Measurements from ENCODE around the gene MRTFA. TPM values are rescaled to one million over a fixed set of nuclear protein-coding genes. Genes with fewer than 3 reads are reported as not detected.

The MRTFA gene
- total RNA-seq, 1 donor from 2014 or later: 48.9 TPM

- Mint-ChIP-seq H3K27me3 (ENCODE audit: low read depth) (no peaks in the 10 kb centered on the region), H3K4me1 (ENCODE audit: low read depth) (peaks cover 34% of the 10 kb centered on the region), H3K4me3 (ENCODE audit: low read depth) (no peak overlapping the region), H3K36me3 (ENCODE audit: low read depth) (peaks cover 33% of the 10 kb centered on the region), H3K9me3 (no peaks in the 10 kb centered on the region), H3K27ac (no peak overlapping the region)
- DNase-seq (ENCODE audit: low spot score): no peak
- intact Hi-C loops (cut with micrococcal nuclease): no loop called here
Measured at GRCh38 chr22:40434745-40435144, 201.8 kb downstream of the MRTFA start.

GRCh38 chr22:40434106-40434505 is 202.4 kb downstream of the MRTFA start:
- DNase-seq (ENCODE audit: low spot score): no peak
- H3K9me3 Mint-ChIP-seq: no peaks in the 10 kb centered on the region
- H3K27me3 Mint-ChIP-seq (ENCODE audit: low read depth): no peaks in the 10 kb centered on the region
- H3K4me1 Mint-ChIP-seq (ENCODE audit: low read depth): peaks cover 34% of the 10 kb centered on the region
- no peak overlapping the region for H3K4me3 Mint-ChIP-seq (ENCODE audit: low read depth)
- peak overlapping the region; percentile 55 for H3K27ac Mint-ChIP-seq
- peaks cover 36% of the 10 kb centered on the region for H3K36me3 Mint-ChIP-seq (ENCODE audit: low read depth)
- intact Hi-C loops (cut with micrococcal nuclease): no loop called here

- intact Hi-C loops (cut with micrococcal nuclease): no loop called here
Measured at GRCh38 chr22:40433416-40434090, 203.0 kb downstream of the MRTFA start.

GRCh38 chr22:40432625-40433024 is 203.9 kb downstream of the MRTFA start:
- intact Hi-C loops (cut with micrococcal nuclease): no loop called here
- DNase-seq (ENCODE audit: low spot score): no peak
- H3K27me3 Mint-ChIP-seq (ENCODE audit: low read depth): no peaks in the 10 kb centered on the region
- H3K4me1 Mint-ChIP-seq (ENCODE audit: low read depth): peaks cover 24% of the 10 kb centered on the region
- no peak overlapping the region for H3K27ac Mint-ChIP-seq
- no peak overlapping the region for H3K4me3 Mint-ChIP-seq (ENCODE audit: low read depth)
- H3K9me3 Mint-ChIP-seq: no peaks in the 10 kb centered on the region
- peaks cover 47% of the 10 kb centered on the region for H3K36me3 Mint-ChIP-seq (ENCODE audit: low read depth)

More at GRCh38 chr22:40433416-40434090, 203.0 kb downstream of the MRTFA start:
- Mint-ChIP-seq H3K4me3 (ENCODE audit: low read depth) (no peak overlapping the region), H3K27me3 (ENCODE audit: low read depth) (no peaks in the 10 kb centered on the region), H3K4me1 (ENCODE audit: low read depth) (peaks cover 30% of the 10 kb centered on the region), H3K27ac (no peak overlapping the region), H3K36me3 (ENCODE audit: low read depth) (peaks cover 42% of the 10 kb centered on the region), H3K9me3 (no peaks in the 10 kb centered on the region)
- no peak for DNase-seq (ENCODE audit: low spot score)

DNA sequence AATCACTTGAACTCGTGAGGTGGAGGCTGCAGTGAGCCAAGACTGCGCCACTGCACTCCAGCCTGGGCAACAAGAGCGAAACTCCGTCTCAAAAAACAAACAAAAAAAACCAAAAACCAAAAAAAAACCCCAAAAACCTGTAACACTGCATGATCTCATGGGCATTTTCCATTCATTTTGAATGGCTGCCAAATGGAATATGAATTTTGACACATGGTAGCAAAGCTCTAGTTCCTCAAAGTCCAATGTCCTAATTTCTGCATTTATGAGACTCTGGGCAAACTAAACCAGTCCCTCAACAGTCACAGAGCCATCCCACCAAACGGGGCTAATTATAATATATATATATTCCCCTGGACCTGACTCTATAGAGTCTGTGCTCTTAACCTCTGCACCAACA is 204.4 kb downstream of the MRTFA start:
- H3K27me3 Mint-ChIP-seq (ENCODE audit: low read depth): no peaks in the 10 kb centered on the region

DNA sequence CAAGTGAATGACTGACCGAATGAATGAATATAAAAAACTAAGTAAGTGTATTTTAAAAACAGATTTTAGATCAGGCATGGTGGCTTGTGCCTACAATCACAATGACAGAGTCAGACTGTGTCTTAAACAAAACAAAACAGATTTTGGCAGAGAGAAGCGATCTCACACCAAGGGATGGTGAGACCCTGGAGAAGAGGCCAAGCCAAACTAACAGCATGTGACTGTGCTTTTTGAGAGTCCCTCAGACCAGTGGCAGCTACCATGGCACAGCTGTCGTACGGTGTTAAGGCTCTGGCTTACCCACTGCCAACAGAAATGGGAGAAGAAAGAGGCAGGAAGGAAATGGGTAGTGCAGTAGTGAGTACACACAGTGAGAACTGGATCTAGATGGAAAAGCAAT is 205.5 kb downstream of the MRTFA start:
- intact Hi-C loops (cut with micrococcal nuclease): no loop called here
- Mint-ChIP-seq H3K9me3 (no peaks in the 10 kb centered on the region), H3K27me3 (ENCODE audit: low read depth) (no peaks in the 10 kb centered on the region), H3K27ac (no peak overlapping the region), H3K4me3 (ENCODE audit: low read depth) (no peak overlapping the region), H3K4me1 (ENCODE audit: low read depth) (peaks cover 10% of the 10 kb centered on the region), H3K36me3 (ENCODE audit: low read depth) (peaks cover 58% of the 10 kb centered on the region)
- DNase-seq (ENCODE audit: low spot score): no peak

More for the DNA sequence above, 204.4 kb downstream of the MRTFA start:
- intact Hi-C loops (cut with micrococcal nuclease): no loop called here
- H3K36me3 Mint-ChIP-seq (ENCODE audit: low read depth): peaks cover 51% of the 10 kb centered on the region
- H3K9me3 Mint-ChIP-seq: no peaks in the 10 kb centered on the region
- DNase-seq (ENCODE audit: low spot score): no peak
- no peak overlapping the region for H3K4me3 Mint-ChIP-seq (ENCODE audit: low read depth)
- H3K4me1 Mint-ChIP-seq (ENCODE audit: low read depth): peaks cover 22% of the 10 kb centered on the region
- no peak overlapping the region for H3K27ac Mint-ChIP-seq

- Mint-ChIP-seq H3K9me3 (no peaks in the 10 kb centered on the region), H3K27ac (no peak overlapping the region)
Measured at GRCh38 chr22:40429481-40429880, 207.0 kb downstream of the MRTFA start.

DNA sequence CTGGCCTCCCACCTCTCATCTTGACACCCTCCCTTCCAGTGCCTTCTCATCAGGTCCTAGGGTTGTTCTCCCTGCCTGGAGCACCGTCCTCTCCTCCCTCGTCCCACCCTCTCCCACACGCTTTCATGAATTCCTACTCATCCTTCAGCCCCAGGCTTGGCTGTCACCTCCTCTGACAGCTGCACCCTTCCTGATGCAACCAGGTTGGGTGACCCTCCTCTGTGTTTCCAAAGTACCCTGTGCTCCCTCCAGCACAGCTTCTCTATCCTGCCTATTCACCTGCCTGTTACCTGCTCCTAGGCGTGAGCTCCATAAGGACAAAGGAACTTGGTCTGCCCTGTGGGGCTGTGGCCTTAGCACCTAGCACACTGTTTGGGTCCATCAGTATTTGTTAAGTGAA is 207.7 kb downstream of the MRTFA start:
- Mint-ChIP-seq H3K9me3 (no peaks in the 10 kb centered on the region), H3K27ac (peak overlapping the region; percentile 42), H3K27me3 (ENCODE audit: low read depth) (no peaks in the 10 kb centered on the region), H3K36me3 (ENCODE audit: low read depth) (peaks cover 51% of the 10 kb centered on the region), H3K4me3 (ENCODE audit: low read depth) (no peak overlapping the region), H3K4me1 (ENCODE audit: low read depth) (peaks cover under 1% of the 10 kb centered on the region)
- no peak for DNase-seq (ENCODE audit: low spot score)
- intact Hi-C loops (cut with micrococcal nuclease): no loop called here

More at GRCh38 chr22:40429481-40429880, 207.0 kb downstream of the MRTFA start:
- intact Hi-C loops (cut with micrococcal nuclease): no loop called here
- no peak for DNase-seq (ENCODE audit: low spot score)
- H3K4me3 Mint-ChIP-seq (ENCODE audit: low read depth): no peak overlapping the region
- H3K27me3 Mint-ChIP-seq (ENCODE audit: low read depth): no peaks in the 10 kb centered on the region
- H3K36me3 Mint-ChIP-seq (ENCODE audit: low read depth): peaks cover 57% of the 10 kb centered on the region
- peaks cover 6% of the 10 kb centered on the region for H3K4me1 Mint-ChIP-seq (ENCODE audit: low read depth)

GRCh38 chr22:40426594-40427333 is 209.8 kb downstream of the MRTFA start:
- intact Hi-C loops (cut with micrococcal nuclease): no loop called here
- Mint-ChIP-seq H3K4me1 (ENCODE audit: low read depth) (peaks cover 3% of the 10 kb centered on the region), H3K36me3 (ENCODE audit: low read depth) (peaks cover 64% of the 10 kb centered on the region), H3K9me3 (no peaks in the 10 kb centered on the region), H3K27me3 (ENCODE audit: low read depth) (no peaks in the 10 kb centered on the region), H3K27ac (no peak overlapping the region), H3K4me3 (ENCODE audit: low read depth) (no peak overlapping the region)
- DNase-seq (ENCODE audit: low spot score): no peak

- Mint-ChIP-seq H3K27me3 (ENCODE audit: low read depth) (no peaks in the 10 kb centered on the region), H3K4me3 (ENCODE audit: low read depth) (no peak overlapping the region), H3K27ac (no peak overlapping the region), H3K36me3 (ENCODE audit: low read depth) (peaks cover 66% of the 10 kb centered on the region), H3K4me1 (ENCODE audit: low read depth) (peaks cover 3% of the 10 kb centered on the region), H3K9me3 (no peaks in the 10 kb centered on the region)
- DNase-seq (ENCODE audit: low spot score): no peak
- intact Hi-C loops (cut with micrococcal nuclease): no loop called here
Measured at GRCh38 chr22:40425082-40425481, 211.4 kb downstream of the MRTFA start.

GRCh38 chr22:40423882-40424640 is 212.5 kb downstream of the MRTFA start:
- DNase-seq (ENCODE audit: low spot score): no peak
- Mint-ChIP-seq H3K9me3 (no peaks in the 10 kb centered on the region), H3K4me3 (ENCODE audit: low read depth) (no peak overlapping the region), H3K27me3 (ENCODE audit: low read depth) (no peaks in the 10 kb centered on the region), H3K4me1 (ENCODE audit: low read depth) (peaks cover 3% of the 10 kb centered on the region), H3K27ac (no peak overlapping the region), H3K36me3 (ENCODE audit: low read depth) (peaks cover 63% of the 10 kb centered on the region)
- intact Hi-C loops (cut with micrococcal nuclease): no loop called here

DNA sequence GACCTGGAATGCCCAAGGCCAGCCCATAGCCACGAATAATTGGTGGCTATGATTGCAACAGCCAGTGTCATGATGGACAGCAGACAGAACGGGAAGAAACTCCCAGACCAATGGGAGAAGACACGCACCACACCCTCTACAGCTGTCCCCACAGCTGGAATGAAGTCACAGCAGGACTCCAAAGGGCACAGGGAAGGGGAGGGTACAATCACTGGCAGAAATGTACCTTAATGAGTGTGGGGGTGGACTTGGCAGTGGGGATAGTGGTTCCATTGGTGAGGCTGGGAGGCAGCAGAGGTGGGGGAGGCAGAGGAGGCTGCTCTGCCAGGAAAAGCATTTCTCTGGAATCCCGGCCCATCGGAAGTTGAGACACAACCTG is 213.2 kb downstream of the MRTFA start:
- H3K36me3 Mint-ChIP-seq (ENCODE audit: low read depth): peaks cover 56% of the 10 kb centered on the region

More for the DNA sequence above, 213.2 kb downstream of the MRTFA start:
- Mint-ChIP-seq H3K4me3 (ENCODE audit: low read depth) (no peak overlapping the region), H3K27ac (no peak overlapping the region), H3K9me3 (no peaks in the 10 kb centered on the region), H3K27me3 (ENCODE audit: low read depth) (no peaks in the 10 kb centered on the region), H3K4me1 (ENCODE audit: low read depth) (peaks cover 3% of the 10 kb centered on the region)
- DNase-seq (ENCODE audit: low spot score): no peak
- intact Hi-C loops (cut with micrococcal nuclease): no loop called here
